ENCODE data around the gene ANTXR2. TPM values are rescaled to one million over a fixed set of nuclear protein-coding genes. Genes with fewer than 3 reads are reported as not detected.

Gene ANTXR2
- total and polyA plus RNA-seq, 2 donors (not counting 3 experiments of a cell fraction or from before 2014, with no cell fraction given), result 6.6 to 64.6 TPM

DNA sequence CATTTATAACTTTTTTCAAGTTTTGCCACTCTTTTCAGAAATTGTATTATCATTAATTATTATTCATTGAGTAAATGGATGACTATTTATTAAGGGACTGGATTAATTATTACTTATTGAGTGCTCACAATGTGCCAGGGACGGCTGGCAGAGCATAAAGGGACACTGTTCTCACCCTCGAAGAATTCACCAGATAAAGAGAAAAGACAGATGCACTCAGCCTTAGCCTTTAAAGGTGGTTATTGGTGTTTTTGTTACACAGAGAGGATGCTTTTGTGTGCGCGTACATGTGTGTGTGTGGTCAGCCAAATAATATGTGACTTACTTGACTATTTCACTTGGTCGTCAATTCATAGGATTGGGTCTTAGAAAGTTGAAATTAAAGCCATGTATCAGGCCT, 187.0 kb downstream of the ANTXR2 start:
- Histone ChIP-seq H3K36me3 (ENCODE audit: control insufficient read depth in 2 of 2, extremely low read depth in 1 of 2, insufficient read depth in 2 of 2, low read length in 2 of 2) (no peaks in the 10 kb centered on the region), H3K9me1 (replicated peaks; ENCODE audit: control insufficient read depth, extremely low read depth, insufficient read depth, low read length) (no peaks in the 10 kb centered on the region), H3K4me3 (replicated peaks in 1 of 3; ENCODE audit: insufficient read depth in 1 of 3, low read depth in 1 of 3, low read length in 3 of 3) (no peak overlapping the region), H3K9me3 (replicated peaks; ENCODE audit: control insufficient read depth, insufficient read depth, low read length) (no peaks in the 10 kb centered on the region), H3K9ac (replicated peaks; ENCODE audit: extremely low read depth, insufficient read depth, low read length) (no peak overlapping the region), H2AFZ (ENCODE audit: low read depth, low read length) (no peak overlapping the region), H3K79me2 (ENCODE audit: control insufficient read depth, insufficient read depth, low read length) (no peaks in the 10 kb centered on the region), H4K20me1 (replicated peaks; ENCODE audit: control insufficient read depth, extremely low read depth, insufficient read depth, low read length) (no peaks in the 10 kb centered on the region), H3K4me2 (ENCODE audit: insufficient read depth, low read length) (no peak overlapping the region), H3K4me1 (ENCODE audit: control insufficient read depth, extremely low read depth, insufficient read depth, low read length) (no peaks in the 10 kb centered on the region), H3K27ac (ENCODE audit: insufficient read depth, low read depth, low read length) (no peak overlapping the region), H3K27me3 (ENCODE audit: control insufficient read depth in 2 of 2, insufficient read depth in 2 of 2, low read length in 2 of 2) (no peaks in the 10 kb centered on the region)
- no peak for FAIRE-seq
- BruUV-seq (replicated peaks), result no TSS peak
- no peak for DNase-seq (ENCODE audit: low read depth, low spot score)
- dilution Hi-C loops (cut with MboI; ENCODE audit: extremely low pct_ligation_motif_present, low sequenced_read_pairs), result no loop called here
- ChIA-PET POLR2A (no interaction called here), CTCF (interaction anchor here (0.5 kb wide), 1 partner anchor 1122 kb away, joined by 3 read pairs; no protein-coding TSS in a partner anchor)
- TF ChIP-seq POLR2AphosphoS5 (IDR thresholded peaks at IDR 0.05; ENCODE audit: insufficient read depth, low read depth, low read length), result no peak
- intact Hi-C loops (cut with micrococcal nuclease), result no loop called here

GRCh38 chr4:79883290-79883689, 189.7 kb downstream of the ANTXR2 start:
- H3K79me2 ChIP-seq (ENCODE audit: control insufficient read depth, insufficient read depth, low read length), result no peaks in the 10 kb centered on the region
- dilution Hi-C loops (cut with MboI; ENCODE audit: extremely low pct_ligation_motif_present, low sequenced_read_pairs), result no loop called here

More at GRCh38 chr4:79883290-79883689, 189.7 kb downstream of the ANTXR2 start:
- H3K9ac ChIP-seq (replicated peaks; ENCODE audit: extremely low read depth, insufficient read depth, low read length), result no peak overlapping the region
- intact Hi-C loops (cut with micrococcal nuclease), result no loop called here
- POLR2A ChIA-PET, result no interaction called here
- DNase-seq (ENCODE audit: low read depth, low spot score), result no peak
- H4K20me1 ChIP-seq (replicated peaks; ENCODE audit: control insufficient read depth, extremely low read depth, insufficient read depth, low read length), result no peaks in the 10 kb centered on the region
- no peak for TF ChIP-seq EZH2 (IDR thresholded peaks at IDR 0.05; ENCODE audit: borderline replicate concordance, low read depth, low read length, severe bottlenecking)
- H3K4me1 ChIP-seq (ENCODE audit: control insufficient read depth, extremely low read depth, insufficient read depth, low read length), result no peaks in the 10 kb centered on the region
- no peak overlapping the region for H3K4me3 ChIP-seq (replicated peaks in 1 of 3; ENCODE audit: insufficient read depth in 1 of 3, low read depth in 1 of 3, low read length in 3 of 3)
- no peak overlapping the region for H3K4me2 ChIP-seq (ENCODE audit: insufficient read depth, low read length)
- no peak overlapping the region for H3K27ac ChIP-seq (ENCODE audit: insufficient read depth, low read depth, low read length)
- H3K9me3 ChIP-seq (replicated peaks; ENCODE audit: control insufficient read depth, insufficient read depth, low read length), result no peaks in the 10 kb centered on the region
- no peaks in the 10 kb centered on the region for H3K36me3 ChIP-seq (ENCODE audit: control insufficient read depth in 2 of 2, extremely low read depth in 1 of 2, insufficient read depth in 2 of 2, low read length in 2 of 2)
- no peak for FAIRE-seq
- CTCF ChIA-PET, result no interaction called here
- BruUV-seq (replicated peaks), result no TSS peak
- peaks cover 1 to 3% of the 10 kb centered on the region in 2 experiments for H3K27me3 ChIP-seq (ENCODE audit: control insufficient read depth in 2 of 2, insufficient read depth in 2 of 2, low read length in 2 of 2)
- H3K9me1 ChIP-seq (replicated peaks; ENCODE audit: control insufficient read depth, extremely low read depth, insufficient read depth, low read length), result no peaks in the 10 kb centered on the region
- no peak overlapping the region for H2AFZ ChIP-seq (ENCODE audit: low read depth, low read length)

Measured in endothelial cell of umbilical vein (primary cell).